Loucy (cell line): Measurements from ENCODE around the gene TMEM271.

Source experiments
- H2AFZ ChIP-seq: fragments of 200-600 bp; sonication (generic); 2 replicates; pipeline ENCODE4 v1.6.0; 2016; ENCODE audit warnings: antibody characterized with exemption, mild to moderate bottlenecking, low read length, moderate library complexity
- H3F3A ChIP-seq: fragments of 200-600 bp; 2 replicates; pipeline ENCODE4 v1.6.0; 2016; ENCODE audit warnings: antibody characterized with exemption, low read depth, mild to moderate bottlenecking
- H3K27me3 ChIP-seq: fragments of 200-600 bp; sonication (generic); 2 replicates; pipeline ENCODE4 v1.6.1; 2014; ENCODE audit warnings: low read length, mild to moderate bottlenecking; ENCODE audit not compliant: insufficient read depth, poor library complexity, severe bottlenecking
- H3K36me3 ChIP-seq: fragments of 200-600 bp; sonication (generic); 2 replicates; pipeline ENCODE4 v1.6.1; 2016; ENCODE audit warnings: low read length; ENCODE audit not compliant: insufficient read depth
- H3K4me1 ChIP-seq: fragments of 200-600 bp; sonication (generic); 2 replicates; pipeline ENCODE4 v1.5.1; 2014; ENCODE audit warnings: low read length, mild to moderate bottlenecking; ENCODE audit not compliant: insufficient read depth, poor library complexity, severe bottlenecking
- H3K4me2 ChIP-seq: fragments of 200-600 bp; sonication (generic); 2 replicates; pipeline ENCODE4 v1.6.0; 2014; ENCODE audit warnings: antibody characterized with exemption, low read length, low read depth, mild to moderate bottlenecking; ENCODE audit not compliant: poor library complexity, severe bottlenecking
- H3K4me3 ChIP-seq: fragments of 200-600 bp; sonication (generic); 2 replicates; pipeline ENCODE4 v1.5.1; 2014; ENCODE audit warnings: low read length, mild to moderate bottlenecking, mixed read lengths; ENCODE audit not compliant: poor library complexity, severe bottlenecking
- H3K79me2 ChIP-seq: fragments of 200-600 bp; sonication (generic); 2 replicates; pipeline ENCODE4 v1.6.1; 2014; ENCODE audit warnings: low read length; ENCODE audit not compliant: insufficient read depth
- H3K9ac ChIP-seq: fragments of 200-600 bp; sonication (generic); 2 replicates; pipeline ENCODE4 v1.6.0; 2014; ENCODE audit warnings: mild to moderate bottlenecking, low read depth, low read length, moderate library complexity; ENCODE audit not compliant: poor library complexity, severe bottlenecking
- H3K9me2 ChIP-seq: fragments of 200-600 bp; sonication (generic); replicated peaks from 2 replicates; pipeline ENCODE4 v1.6.1; 2016; ENCODE audit warnings: low read depth, low read length, mixed read lengths
- H3K9me3 ChIP-seq: fragments of 200-600 bp; sonication (generic); 2 replicates; pipeline ENCODE4 v1.6.1; 2014; ENCODE audit warnings: mild to moderate bottlenecking, antibody characterized with exemption, low read length, low read depth; ENCODE audit not compliant: insufficient read depth
- H4K20me1 ChIP-seq: fragments of 200-600 bp; sonication (generic); 2 replicates; pipeline ENCODE4 v1.6.0; 2014; ENCODE audit warnings: antibody characterized with exemption, low read length, mild to moderate bottlenecking; ENCODE audit not compliant: insufficient read depth, poor library complexity, severe bottlenecking
- EZH2phosphoT487 ChIP-seq: fragments of 200-600 bp; IDR thresholded peaks from 2 replicates; pipeline ENCODE4 v1.6.1; 2018; ENCODE audit warnings: antibody characterized with exemption, mild to moderate bottlenecking, moderate library complexity, borderline replicate concordance
- TF ChIP-seq, protein P1 (sequence below): fragments of 200-600 bp; sonication (generic); conservative IDR thresholded peaks from 2 replicates; pipeline ENCODE4 v1.5.1; 2014; ENCODE audit warnings: mild to moderate bottlenecking, antibody characterized with exemption, low read length

The TMEM271 gene

GRCh38 chr4:616091-616490 is 40.0 kb upstream of the TMEM271 start:
- Histone ChIP-seq H3K4me2 (no peak overlapping the region), H3K79me2 (no peaks in the 10 kb centered on the region), H3K9ac (no peak overlapping the region), H4K20me1 (no peaks in the 10 kb centered on the region), H3K36me3 (no peaks in the 10 kb centered on the region), H3K9me3 (peaks cover 15% of the 10 kb centered on the region; the same call in 1 of the 2 replicates), H3K4me1 (no peaks in the 10 kb centered on the region), H3K4me3 (no peak overlapping the region), H3K9me2 (no peaks in the 10 kb centered on the region), H2AFZ (no peak overlapping the region), H3F3A (no peaks in the 10 kb centered on the region), H3K27me3 (no peaks in the 10 kb centered on the region)
- TF ChIP-seq, protein P1, sequence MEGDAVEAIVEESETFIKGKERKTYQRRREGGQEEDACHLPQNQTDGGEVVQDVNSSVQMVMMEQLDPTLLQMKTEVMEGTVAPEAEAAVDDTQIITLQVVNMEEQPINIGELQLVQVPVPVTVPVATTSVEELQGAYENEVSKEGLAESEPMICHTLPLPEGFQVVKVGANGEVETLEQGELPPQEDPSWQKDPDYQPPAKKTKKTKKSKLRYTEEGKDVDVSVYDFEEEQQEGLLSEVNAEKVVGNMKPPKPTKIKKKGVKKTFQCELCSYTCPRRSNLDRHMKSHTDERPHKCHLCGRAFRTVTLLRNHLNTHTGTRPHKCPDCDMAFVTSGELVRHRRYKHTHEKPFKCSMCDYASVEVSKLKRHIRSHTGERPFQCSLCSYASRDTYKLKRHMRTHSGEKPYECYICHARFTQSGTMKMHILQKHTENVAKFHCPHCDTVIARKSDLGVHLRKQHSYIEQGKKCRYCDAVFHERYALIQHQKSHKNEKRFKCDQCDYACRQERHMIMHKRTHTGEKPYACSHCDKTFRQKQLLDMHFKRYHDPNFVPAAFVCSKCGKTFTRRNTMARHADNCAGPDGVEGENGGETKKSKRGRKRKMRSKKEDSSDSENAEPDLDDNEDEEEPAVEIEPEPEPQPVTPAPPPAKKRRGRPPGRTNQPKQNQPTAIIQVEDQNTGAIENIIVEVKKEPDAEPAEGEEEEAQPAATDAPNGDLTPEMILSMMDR, result no peak
- no peak for TF ChIP-seq EZH2phosphoT487

GRCh38 chr4:613126-613525 is 37.0 kb upstream of the TMEM271 start:
- H3K9me2 ChIP-seq, result no peaks in the 10 kb centered on the region
- no peak overlapping the region for H2AFZ ChIP-seq
- no peaks in the 10 kb centered on the region for H4K20me1 ChIP-seq
- H3K9ac ChIP-seq, result no peak overlapping the region
- no peaks in the 10 kb centered on the region for H3K79me2 ChIP-seq
- H3K4me2 ChIP-seq, result no peak overlapping the region
- H3F3A ChIP-seq, result no peaks in the 10 kb centered on the region
- no peaks in the 10 kb centered on the region for H3K27me3 ChIP-seq
- H3K4me1 ChIP-seq, result no peaks in the 10 kb centered on the region
- peaks cover 10% of the 10 kb centered on the region; the same call in 1 of the 2 replicates for H3K9me3 ChIP-seq
- H3K4me3 ChIP-seq, result no peak overlapping the region
- H3K36me3 ChIP-seq, result no peaks in the 10 kb centered on the region
- TF ChIP-seq, protein P1, result no peak
- no peak for TF ChIP-seq EZH2phosphoT487

GRCh38 chr4:612749-613125 is 36.6 kb upstream of the TMEM271 start:
- Histone ChIP-seq H3K79me2 (no peaks in the 10 kb centered on the region), H3K4me1 (no peaks in the 10 kb centered on the region), H3K4me2 (no peak overlapping the region), H2AFZ (no peak overlapping the region), H3K27me3 (no peaks in the 10 kb centered on the region), H3K36me3 (no peaks in the 10 kb centered on the region), H4K20me1 (no peaks in the 10 kb centered on the region), H3K4me3 (no peak overlapping the region), H3K9me2 (no peaks in the 10 kb centered on the region), H3K9me3 (peaks cover 10% of the 10 kb centered on the region; the same call in 1 of the 2 replicates), H3K9ac (no peak overlapping the region), H3F3A (no peaks in the 10 kb centered on the region)
- no peak for TF ChIP-seq EZH2phosphoT487
- TF ChIP-seq, protein P1, result no peak
